HepG2 (cell line): ENCODE results near the gene MMP23B. TPM values are rescaled to one million over a fixed set of nuclear protein-coding genes. Genes with fewer than 3 reads are reported as not detected.
A peak's percentile ranks its signal among the peaks of the same experiment; 100 is the strongest.

Experiments
- ATAC-seq: fragments of 200-7000 bp; cut with Tn5 transposase; 3 replicates; pipeline ENCODE4 v1.9.1; 2020; ENCODE audit warnings: mild to moderate bottlenecking, moderate library complexity
- BruUV-seq: library from RNA; stranded (reverse); fragments of 400-500 nt; replicated peaks from 2 replicates; lab custom pipeline; 2021; lab: Mats Ljungman, UMichigan
- CTCF ChIA-PET: fragments of 300-600 bp; formaldehyde crosslinking; extraction: SDS; loops from one replicate; lab custom pipeline; 2021; ENCODE audit warnings: low total read pairs, inconsistent platforms, low intra/inter-chr PET ratio; lab: Yijun Ruan, JAX
- POLR2A ChIA-PET: fragments of 350-600 bp; sonication (Branson Sonifier 250); formaldehyde crosslinking; loops from one replicate; lab custom pipeline; 2020; ENCODE audit warnings: antibody characterized with exemption, inconsistent platforms; lab: Yijun Ruan, JAX
- DNase-seq: peaks from one replicate; pipeline ENCODE4 v3.0.0-alpha.2; 2015; ENCODE audit warnings: low spot score
- FAIRE-seq: peaks from 3 replicates; lab custom pipeline; 2011; peaks lifted over from hg19 to GRCh38; lab: Jason Lieb, UNC
- H2AFZ ChIP-seq: one replicate; pipeline ENCODE4 v1.6.1; 2011; ENCODE audit warnings: low read length, inconsistent platforms
- H3K27ac ChIP-seq: fragments of 300-600 bp; 3 replicates; pipeline ENCODE4 v1.8.0; 2011; ENCODE audit warnings: mixed run types, mild to moderate bottlenecking, mixed read lengths, low read length, inconsistent platforms; ENCODE audit not compliant: insufficient read depth; ENCODE audit errors: extremely low read length
- H3K27me3 ChIP-seq, 2 experiments: fragments of 200-600 bp in 1 of 2; 2 replicates in 1 of 2; 3 replicates in 1 of 2; pipeline versions ENCODE4 v1.6.0 to v1.8.0; 2011; ENCODE audit warnings: low read length in 2 of 2, mild to moderate bottlenecking in 2 of 2, moderate library complexity in 2 of 2, inconsistent platforms in 1 of 2; ENCODE audit not compliant: insufficient read depth in 2 of 2, control insufficient read depth in 1 of 2
- H3K36me3 ChIP-seq, 2 experiments: fragments of 200-600 bp in 1 of 2; replicated peaks in 1 of 2; 2 replicates in 1 of 2; 3 replicates in 1 of 2; pipeline versions ENCODE4 v1.5.1 to v1.8.0; 2011; ENCODE audit warnings: low read length in 2 of 2, inconsistent platforms in 1 of 2; ENCODE audit not compliant: insufficient read depth in 2 of 2, control insufficient read depth in 1 of 2
- H3K4me1 ChIP-seq: 2 replicates; pipeline ENCODE4 v1.5.1; 2012; ENCODE audit warnings: low read length, inconsistent platforms; ENCODE audit not compliant: insufficient read depth
- H3K4me2 ChIP-seq: 2 replicates; pipeline ENCODE4 v1.6.0; 2011; ENCODE audit warnings: low read depth, low read length, inconsistent platforms
- H3K4me3 ChIP-seq, 3 experiments: fragments of 200-600 bp in 1 of 3; sonication (generic), shearing (Covaris generic) in 1 of 3; replicated peaks in 1 of 3; 2 replicates each; pipeline ENCODE4 v1.5.1; 2011 to 2016; ENCODE audit warnings: low read length in 3 of 3, inconsistent platforms in 2 of 3, low read depth in 2 of 3, mild to moderate bottlenecking in 2 of 3, control low read depth in 1 of 3, mixed read lengths in 1 of 3; ENCODE audit not compliant: insufficient read depth in 1 of 3
- H3K79me2 ChIP-seq: one replicate; pipeline ENCODE4 v1.6.1; 2011; ENCODE audit warnings: low read length, inconsistent platforms; ENCODE audit not compliant: insufficient read depth
- H3K9ac ChIP-seq: 2 replicates; pipeline ENCODE4 v1.6.0; 2011; ENCODE audit warnings: mild to moderate bottlenecking, low read depth, low read length, inconsistent platforms; ENCODE audit not compliant: insufficient read depth
- H3K9me3 ChIP-seq: 2 replicates; pipeline ENCODE4 v1.5.1; 2012; ENCODE audit warnings: mild to moderate bottlenecking, low read length
- H4K20me1 ChIP-seq: 2 replicates; pipeline ENCODE4 v1.6.0; 2011; ENCODE audit warnings: inconsistent platforms, mild to moderate bottlenecking, low read length, moderate library complexity; ENCODE audit not compliant: insufficient read depth
- AKAP8 ChIP-seq: sonication (generic); formaldehyde crosslinking; IDR thresholded peaks from 2 replicates; pipeline ENCODE4 v1.5.1; 2020; ENCODE audit warnings: mild to moderate bottlenecking, missing genetic modification reagents
- IRF2 ChIP-seq: IDR thresholded peaks from 2 replicates; pipeline ENCODE4 v1.6.1; 2018; ENCODE audit warnings: missing genetic modification reagents, missing compliant biosample characterization
- SALL1 ChIP-seq: sonication (generic); formaldehyde crosslinking; IDR thresholded peaks from 2 replicates; pipeline ENCODE4 v1.8.0; 2022; ENCODE audit warnings: mild to moderate bottlenecking, missing genetic modification reagents
- SPEN ChIP-seq: sonication (generic); formaldehyde crosslinking; IDR thresholded peaks from 2 replicates; pipeline ENCODE4 v1.5.1; 2020; ENCODE audit warnings: low read depth, mild to moderate bottlenecking, missing genetic modification reagents
- SRSF4 ChIP-seq: fragments of 200-400 bp; formaldehyde crosslinking; IDR thresholded peaks from one replicate; pipeline ENCODE4 v1.6.1; 2018; ENCODE audit warnings: mild to moderate bottlenecking, low read depth, low read length, moderate library complexity; ENCODE audit not compliant: poor library complexity, severe bottlenecking
- STAG1 ChIP-seq: sonication (generic); formaldehyde crosslinking; IDR thresholded peaks from 2 replicates; pipeline ENCODE4 v1.4.0; 2020; ENCODE audit warnings: missing genetic modification reagents
- ZBTB21 ChIP-seq: sonication (generic); formaldehyde crosslinking; IDR thresholded peaks from 2 replicates; pipeline ENCODE4 v1.4.0; 2020; ENCODE audit warnings: missing genetic modification reagents
- ZNF251 ChIP-seq: sonication (generic); formaldehyde crosslinking; IDR thresholded peaks from 2 replicates; pipeline ENCODE4 v1.9.0; 2021; ENCODE audit warnings: mild to moderate bottlenecking, missing genetic modification reagents
- ZNF672 ChIP-seq: sonication (generic); formaldehyde crosslinking; IDR thresholded peaks from 2 replicates; pipeline ENCODE4 v1.8.1; 2022; ENCODE audit warnings: missing genetic modification reagents
- WGBS: methylation state at CpG from one replicate; pipeline ENCODE4 v1.1.6; 2017; ENCODE audit warnings: low lambda C conversion rate; 5-methylcytosine and 5-hydroxymethylcytosine counted together
- in situ Hi-C: cut with HindIII; loops from 2 replicates; pipeline ENCODE4 v1.10.0; 2017; ENCODE audit warnings: low pct_unique_long_range_greater_than_20kb; ENCODE audit not compliant: extremely low pct_ligation_motif_present
- intact Hi-C: fragments of 100-400 bp; cut with micrococcal nuclease; formaldehyde crosslinking; loops from one replicate; pipeline ENCODE4 v1.10.0; 2022; ENCODE audit not compliant: unreplicated experiment
- polyA plus RNA-seq, 8 experiments: library from polyadenylated mRNA; depleted of rRNA in 3 of 8; stranded (reverse) in 7 of 8; unstranded in 1 of 8; fragments of >200 nt; fragmentation: Illumina TruSeq in 4 of 8; extraction: Trizol in 4 of 8; gene quantifications; 2 replicates each; pipeline versions ENCODE4 v1.2.1 to v1.2.3, GENCODE V29; 2011 to 2016; ENCODE audit warnings: low read depth in 4 of 8, missing spikeins in 1 of 8, mixed read lengths in 1 of 8; ENCODE audit not compliant: insufficient read depth in 1 of 8
- total RNA-seq, 5 experiments: library from RNA; depleted of rRNA; stranded (reverse); fragments of >200 nt; fragmentation: Illumina TruSeq; extraction: Trizol; gene quantifications; 2 replicates each; pipeline ENCODE4 v1.2.3, GENCODE V29; 2016; ENCODE audit warnings: low read depth in 1 of 5
- TF ChIP-seq, protein P1 (sequence below): sonication (generic); formaldehyde crosslinking; IDR thresholded peaks from 2 replicates; pipeline ENCODE4 v1.5.1; 2020; ENCODE audit warnings: mild to moderate bottlenecking, missing genetic modification reagents, borderline replicate concordance
- TF ChIP-seq, protein P2 (sequence below): sonication (generic); formaldehyde crosslinking; IDR thresholded peaks from 2 replicates; pipeline ENCODE4 v1.5.1; 2020; ENCODE audit warnings: mild to moderate bottlenecking, missing genetic modification reagents, moderate library complexity
- TF ChIP-seq, protein P3 (sequence below): sonication (generic); formaldehyde crosslinking; conservative IDR thresholded peaks from 2 replicates; pipeline ENCODE4 v1.4.0; 2020; ENCODE audit warnings: missing genetic modification reagents

The MMP23B gene
- total and polyA plus RNA-seq, 2 of the 13 experiments (the other 11 are each of a cell fraction or from before 2014, with no cell fraction given) = 0.61 to 0.75 TPM

DNA sequence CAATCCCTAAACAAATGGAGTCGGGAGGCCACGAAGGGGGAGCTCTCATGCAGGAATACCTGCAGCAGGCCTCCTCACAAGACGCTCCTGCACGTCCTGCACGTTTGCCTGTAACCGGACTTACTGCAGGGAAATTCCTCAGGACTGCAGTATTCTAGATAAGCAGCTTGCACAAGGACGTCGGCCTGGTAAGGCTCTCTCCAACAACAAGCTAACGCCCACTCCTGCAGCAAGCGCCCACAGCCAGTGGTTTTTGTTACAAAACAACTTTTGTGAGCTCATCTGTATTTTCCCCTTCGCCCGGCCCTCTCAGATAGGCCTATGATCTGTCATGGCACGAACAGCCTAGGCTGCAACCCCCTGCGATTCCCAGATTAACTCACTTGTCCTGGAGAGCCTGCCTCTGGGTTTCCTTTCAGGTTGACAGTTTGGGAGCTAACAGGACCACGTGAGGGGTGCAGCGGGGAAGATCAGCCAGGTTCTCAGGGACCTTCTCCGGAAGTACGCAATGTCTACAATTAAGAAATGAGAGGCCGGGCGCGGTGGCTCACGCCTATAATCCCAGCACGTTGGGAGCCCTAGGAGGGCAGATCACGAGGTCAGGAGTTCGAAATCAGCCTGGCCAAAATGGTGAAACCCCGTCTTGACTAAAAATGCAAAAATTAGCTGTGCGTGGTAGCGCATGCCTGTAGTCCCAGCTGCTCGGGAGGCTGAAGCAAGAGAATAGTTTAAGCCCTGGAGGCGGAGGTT is 17.6 kb upstream of the MMP23B start:
- peak; percentile 49 for DNase-seq
- FAIRE-seq = peak; percentile 47
- Histone ChIP-seq H3K4me1 (peaks cover 46% of the 10 kb centered on the region), H3K4me3 (peak overlapping the region; percentile 90 to 100 (median 98)), H3K9me3 (no peaks in the 10 kb centered on the region), H4K20me1 (peaks cover 8% of the 10 kb centered on the region; the same call in 1 of the 2 replicates), H2AFZ (no peak overlapping the region), H3K27me3 (no peaks in the 10 kb centered on the region; a peak in 2 of 5 replicates), H3K9ac (peak overlapping the region; percentile 100), H3K79me2 (peaks cover 18% of the 10 kb centered on the region), H3K4me2 (peak overlapping the region; percentile 82), H3K27ac (peak overlapping the region; percentile 99), H3K36me3 (peaks cover 1 to 14% of the 10 kb centered on the region in 2 experiments; a peak in 2 of 5 replicates)
- in situ Hi-C loops = no loop called here
- intact Hi-C loops = loop anchor here (5.0 kb wide), 1 partner anchor 37 kb away; no protein-coding TSS in a partner anchor
- ChIA-PET CTCF (no interaction called here), POLR2A (interaction anchor here (0.7 to 3.3 kb wide), 9 partner anchors 11 to 103 kb away, joined by 3 to 29 read pairs (median 4); partner anchors contain the start of gene ATAD3A)
- WGBS = 4% methylated on average over 30 of the region's 30 CpGs
- peak; percentile 17 for ATAC-seq
- no TSS peak for BruUV-seq
- 0 out of 2 replicates have a peak, but pooled peaks have one; percentile 14 for TF ChIP-seq IRF2 (CRISPR knock-in tag)
- TF ChIP-seq SALL1 = peak; percentile 24
- TF ChIP-seq AKAP8 = no peak
- TF ChIP-seq ZBTB21 (CRISPR knock-in tag) = peak; percentile 78
- TF ChIP-seq SRSF4 = no peak
- TF ChIP-seq STAG1 (CRISPR knock-in tag) = 0 out of 2 replicates have a peak, but pooled peaks have one; percentile 5
- no peak for TF ChIP-seq ZNF251 (CRISPR knock-in tag)
- TF ChIP-seq, protein P1, sequence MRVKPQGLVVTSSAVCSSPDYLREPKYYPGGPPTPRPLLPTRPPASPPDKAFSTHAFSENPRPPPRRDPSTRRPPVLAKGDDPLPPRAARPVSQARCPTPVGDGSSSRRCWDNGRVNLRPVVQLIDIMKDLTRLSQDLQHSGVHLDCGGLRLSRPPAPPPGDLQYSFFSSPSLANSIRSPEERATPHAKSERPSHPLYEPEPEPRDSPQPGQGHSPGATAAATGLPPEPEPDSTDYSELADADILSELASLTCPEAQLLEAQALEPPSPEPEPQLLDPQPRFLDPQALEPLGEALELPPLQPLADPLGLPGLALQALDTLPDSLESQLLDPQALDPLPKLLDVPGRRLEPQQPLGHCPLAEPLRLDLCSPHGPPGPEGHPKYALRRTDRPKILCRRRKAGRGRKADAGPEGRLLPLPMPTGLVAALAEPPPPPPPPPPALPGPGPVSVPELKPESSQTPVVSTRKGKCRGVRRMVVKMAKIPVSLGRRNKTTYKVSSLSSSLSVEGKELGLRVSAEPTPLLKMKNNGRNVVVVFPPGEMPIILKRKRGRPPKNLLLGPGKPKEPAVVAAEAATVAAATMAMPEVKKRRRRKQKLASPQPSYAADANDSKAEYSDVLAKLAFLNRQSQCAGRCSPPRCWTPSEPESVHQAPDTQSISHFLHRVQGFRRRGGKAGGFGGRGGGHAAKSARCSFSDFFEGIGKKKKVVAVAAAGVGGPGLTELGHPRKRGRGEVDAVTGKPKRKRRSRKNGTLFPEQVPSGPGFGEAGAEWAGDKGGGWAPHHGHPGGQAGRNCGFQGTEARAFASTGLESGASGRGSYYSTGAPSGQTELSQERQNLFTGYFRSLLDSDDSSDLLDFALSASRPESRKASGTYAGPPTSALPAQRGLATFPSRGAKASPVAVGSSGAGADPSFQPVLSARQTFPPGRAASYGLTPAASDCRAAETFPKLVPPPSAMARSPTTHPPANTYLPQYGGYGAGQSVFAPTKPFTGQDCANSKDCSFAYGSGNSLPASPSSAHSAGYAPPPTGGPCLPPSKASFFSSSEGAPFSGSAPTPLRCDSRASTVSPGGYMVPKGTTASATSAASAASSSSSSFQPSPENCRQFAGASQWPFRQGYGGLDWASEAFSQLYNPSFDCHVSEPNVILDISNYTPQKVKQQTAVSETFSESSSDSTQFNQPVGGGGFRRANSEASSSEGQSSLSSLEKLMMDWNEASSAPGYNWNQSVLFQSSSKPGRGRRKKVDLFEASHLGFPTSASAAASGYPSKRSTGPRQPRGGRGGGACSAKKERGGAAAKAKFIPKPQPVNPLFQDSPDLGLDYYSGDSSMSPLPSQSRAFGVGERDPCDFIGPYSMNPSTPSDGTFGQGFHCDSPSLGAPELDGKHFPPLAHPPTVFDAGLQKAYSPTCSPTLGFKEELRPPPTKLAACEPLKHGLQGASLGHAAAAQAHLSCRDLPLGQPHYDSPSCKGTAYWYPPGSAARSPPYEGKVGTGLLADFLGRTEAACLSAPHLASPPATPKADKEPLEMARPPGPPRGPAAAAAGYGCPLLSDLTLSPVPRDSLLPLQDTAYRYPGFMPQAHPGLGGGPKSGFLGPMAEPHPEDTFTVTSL = 0 out of 2 replicates have a peak, but pooled peaks have one; percentile 46
- TF ChIP-seq ZNF672 (CRISPR knock-in tag) = no peak
- TF ChIP-seq, protein P2, sequence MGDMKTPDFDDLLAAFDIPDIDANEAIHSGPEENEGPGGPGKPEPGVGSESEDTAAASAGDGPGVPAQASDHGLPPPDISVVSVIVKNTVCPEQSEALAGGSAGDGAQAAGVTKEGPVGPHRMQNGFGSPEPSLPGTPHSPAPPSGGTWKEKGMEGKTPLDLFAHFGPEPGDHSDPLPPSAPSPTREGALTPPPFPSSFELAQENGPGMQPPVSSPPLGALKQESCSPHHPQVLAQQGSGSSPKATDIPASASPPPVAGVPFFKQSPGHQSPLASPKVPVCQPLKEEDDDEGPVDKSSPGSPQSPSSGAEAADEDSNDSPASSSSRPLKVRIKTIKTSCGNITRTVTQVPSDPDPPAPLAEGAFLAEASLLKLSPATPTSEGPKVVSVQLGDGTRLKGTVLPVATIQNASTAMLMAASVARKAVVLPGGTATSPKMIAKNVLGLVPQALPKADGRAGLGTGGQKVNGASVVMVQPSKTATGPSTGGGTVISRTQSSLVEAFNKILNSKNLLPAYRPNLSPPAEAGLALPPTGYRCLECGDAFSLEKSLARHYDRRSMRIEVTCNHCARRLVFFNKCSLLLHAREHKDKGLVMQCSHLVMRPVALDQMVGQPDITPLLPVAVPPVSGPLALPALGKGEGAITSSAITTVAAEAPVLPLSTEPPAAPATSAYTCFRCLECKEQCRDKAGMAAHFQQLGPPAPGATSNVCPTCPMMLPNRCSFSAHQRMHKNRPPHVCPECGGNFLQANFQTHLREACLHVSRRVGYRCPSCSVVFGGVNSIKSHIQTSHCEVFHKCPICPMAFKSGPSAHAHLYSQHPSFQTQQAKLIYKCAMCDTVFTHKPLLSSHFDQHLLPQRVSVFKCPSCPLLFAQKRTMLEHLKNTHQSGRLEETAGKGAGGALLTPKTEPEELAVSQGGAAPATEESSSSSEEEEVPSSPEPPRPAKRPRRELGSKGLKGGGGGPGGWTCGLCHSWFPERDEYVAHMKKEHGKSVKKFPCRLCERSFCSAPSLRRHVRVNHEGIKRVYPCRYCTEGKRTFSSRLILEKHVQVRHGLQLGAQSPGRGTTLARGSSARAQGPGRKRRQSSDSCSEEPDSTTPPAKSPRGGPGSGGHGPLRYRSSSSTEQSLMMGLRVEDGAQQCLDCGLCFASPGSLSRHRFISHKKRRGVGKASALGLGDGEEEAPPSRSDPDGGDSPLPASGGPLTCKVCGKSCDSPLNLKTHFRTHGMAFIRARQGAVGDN (CRISPR knock-in tag) = peak; percentile 31; the same call in 1 of the 2 replicates
- TF ChIP-seq, protein P3, sequence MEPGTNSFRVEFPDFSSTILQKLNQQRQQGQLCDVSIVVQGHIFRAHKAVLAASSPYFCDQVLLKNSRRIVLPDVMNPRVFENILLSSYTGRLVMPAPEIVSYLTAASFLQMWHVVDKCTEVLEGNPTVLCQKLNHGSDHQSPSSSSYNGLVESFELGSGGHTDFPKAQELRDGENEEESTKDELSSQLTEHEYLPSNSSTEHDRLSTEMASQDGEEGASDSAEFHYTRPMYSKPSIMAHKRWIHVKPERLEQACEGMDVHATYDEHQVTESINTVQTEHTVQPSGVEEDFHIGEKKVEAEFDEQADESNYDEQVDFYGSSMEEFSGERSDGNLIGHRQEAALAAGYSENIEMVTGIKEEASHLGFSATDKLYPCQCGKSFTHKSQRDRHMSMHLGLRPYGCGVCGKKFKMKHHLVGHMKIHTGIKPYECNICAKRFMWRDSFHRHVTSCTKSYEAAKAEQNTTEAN (CRISPR knock-in tag) = no peak
- peak; percentile 54; the same call in 1 of the 2 replicates for TF ChIP-seq SPEN
